NCI-H2029 (cell line): ENCODE measurements around the gene WNT3A.
"Not testable (repeated sequence)": the region's sequence is repeated elsewhere in the genome, so short reads cannot be mapped to it uniquely, and the experiment has no call there.

ENCODE experiments used
- DNase-seq: peaks from one replicate; lab custom pipeline; 2025; lab: John Stamatoyannopoulos, UW

Gene WNT3A

DNA sequence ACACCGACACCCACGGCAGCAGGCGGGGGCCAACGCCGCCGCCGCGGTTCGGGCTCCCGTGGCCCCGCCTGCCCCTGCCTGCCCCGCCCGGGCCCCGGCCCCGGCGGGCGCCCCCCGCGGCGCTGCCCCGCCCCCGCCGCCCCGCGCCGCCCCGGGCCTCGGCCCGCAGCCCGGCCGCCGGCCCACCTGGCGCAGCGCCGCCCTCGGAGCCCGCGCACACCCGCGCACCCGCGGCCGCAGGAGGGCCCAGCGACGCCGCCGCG lies at the start of gene WNT3A:
TSS of gene WNT3A (plus strand) at position 213 of the 263 bp plus-strand sequence. CDS start 131 bp downstream, outside the sequence.
- no peak for DNase-seq

DNA sequence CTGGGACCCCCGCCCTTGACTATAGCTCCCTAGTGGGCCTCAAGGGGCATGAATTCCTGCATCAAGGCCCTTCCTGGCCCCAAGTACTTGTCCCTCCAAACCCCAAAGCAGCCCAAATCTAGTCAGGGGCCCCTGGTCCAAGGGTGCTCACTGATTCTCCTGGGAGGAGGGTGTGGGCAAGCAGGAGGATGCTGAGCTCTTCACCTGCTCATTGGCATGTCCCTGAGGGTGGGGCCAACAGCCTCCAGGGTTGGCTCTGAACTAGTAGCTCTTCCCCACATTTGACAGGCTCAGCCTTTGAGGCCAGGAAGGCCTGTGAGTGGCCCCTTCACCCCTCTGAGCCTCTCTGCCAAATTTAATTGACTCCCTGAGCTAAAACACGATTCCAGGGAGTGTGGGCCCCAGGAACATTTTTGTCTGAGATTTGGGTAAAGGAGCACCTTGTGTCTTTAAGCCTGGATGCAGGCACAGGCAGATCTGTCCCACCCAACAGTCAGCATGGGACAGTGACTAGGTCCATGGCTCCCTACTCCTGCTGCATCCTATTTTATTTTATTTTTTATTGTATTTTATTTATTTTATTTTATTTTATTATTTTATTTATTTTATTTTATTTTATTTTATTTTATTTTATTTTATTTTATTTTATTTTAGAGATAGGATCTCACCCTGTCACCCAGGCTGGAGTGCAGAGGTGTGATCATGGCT lies 48.0 kb upstream of the WNT3A start:
- no peak for DNase-seq

- DNase-seq = no peak
Measured at GRCh38 chr1:227959325-227959860, 47.4 kb upstream of the WNT3A start.

GRCh38 chr1:227961651-227962466 lies 44.9 kb upstream of the WNT3A start:
- DNase-seq = no peak

DNA sequence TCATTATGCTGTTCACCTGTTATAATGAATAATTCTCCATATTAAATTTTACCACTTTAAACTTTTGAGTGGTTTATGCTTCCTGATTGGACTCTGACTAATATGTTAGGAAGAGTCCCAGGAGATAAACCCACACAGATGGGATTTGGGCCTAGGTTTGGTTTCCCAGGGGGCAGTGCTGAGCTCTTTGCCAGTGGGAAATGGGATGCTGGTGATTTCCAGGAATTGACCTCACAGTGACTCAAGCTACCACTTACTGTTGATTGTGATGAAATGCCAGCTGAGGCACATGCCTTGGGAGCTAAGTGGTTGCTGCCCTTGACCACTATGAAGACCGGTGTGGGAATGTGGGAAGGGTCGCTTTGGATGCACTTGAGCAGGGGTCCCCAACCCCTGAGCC lies 40.1 kb upstream of the WNT3A start:
- not testable (repeated sequence) for DNase-seq

DNA sequence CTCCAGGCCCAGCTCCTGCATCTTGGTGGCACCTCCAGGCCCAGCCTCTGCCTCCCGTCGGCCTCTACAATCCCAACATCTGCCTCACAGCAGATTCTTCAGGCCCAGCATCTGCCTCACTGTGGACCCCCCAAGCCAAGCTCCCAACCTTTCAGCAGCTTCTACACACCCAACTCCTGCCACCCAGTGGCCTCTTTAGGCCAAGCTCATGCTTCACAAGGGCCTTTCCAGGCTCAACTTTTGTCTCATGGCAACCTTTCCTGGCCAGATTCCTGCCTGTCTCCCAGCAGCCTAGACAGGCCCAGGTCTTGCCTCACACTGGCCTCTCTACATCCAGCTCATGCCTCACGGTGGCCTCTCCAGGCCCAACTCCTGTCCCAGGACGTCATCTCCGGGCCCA lies 39.0 kb upstream of the WNT3A start:
- not testable (repeated sequence) for DNase-seq

- not testable (repeated sequence) for DNase-seq
Measured at GRCh38 chr1:227970076-227970995, 36.5 kb upstream of the WNT3A start.

DNA sequence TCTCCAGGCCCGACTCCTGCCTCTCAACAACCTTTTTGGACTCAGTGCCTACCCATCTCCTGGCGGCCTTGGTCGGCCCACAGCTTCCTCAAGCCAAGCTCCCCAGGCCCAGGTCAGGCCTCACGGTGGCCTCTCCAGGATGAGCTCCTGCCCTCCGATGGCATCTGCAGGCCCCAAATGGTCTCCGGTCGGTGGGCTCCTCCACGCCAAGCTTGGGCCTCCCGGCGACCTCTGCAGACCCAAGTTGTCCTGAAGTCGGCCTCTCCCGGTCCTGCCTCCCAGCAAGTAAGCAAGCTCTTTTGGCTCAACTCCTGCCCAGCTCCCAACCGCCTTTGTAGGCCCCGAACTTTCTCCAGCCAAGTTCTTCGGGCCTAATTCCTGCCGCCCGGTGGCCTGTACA lies 35.6 kb upstream of the WNT3A start:
- not testable (repeated sequence) for DNase-seq

GRCh38 chr1:227971643-227972282 lies 35.0 kb upstream of the WNT3A start:
- DNase-seq = not testable (repeated sequence)

- DNase-seq = not testable (repeated sequence)
Measured at GRCh38 chr1:227972283-227972679, 34.5 kb upstream of the WNT3A start.

GRCh38 chr1:227972843-227973374 lies 33.9 kb upstream of the WNT3A start:
- not testable (repeated sequence) for DNase-seq

DNA sequence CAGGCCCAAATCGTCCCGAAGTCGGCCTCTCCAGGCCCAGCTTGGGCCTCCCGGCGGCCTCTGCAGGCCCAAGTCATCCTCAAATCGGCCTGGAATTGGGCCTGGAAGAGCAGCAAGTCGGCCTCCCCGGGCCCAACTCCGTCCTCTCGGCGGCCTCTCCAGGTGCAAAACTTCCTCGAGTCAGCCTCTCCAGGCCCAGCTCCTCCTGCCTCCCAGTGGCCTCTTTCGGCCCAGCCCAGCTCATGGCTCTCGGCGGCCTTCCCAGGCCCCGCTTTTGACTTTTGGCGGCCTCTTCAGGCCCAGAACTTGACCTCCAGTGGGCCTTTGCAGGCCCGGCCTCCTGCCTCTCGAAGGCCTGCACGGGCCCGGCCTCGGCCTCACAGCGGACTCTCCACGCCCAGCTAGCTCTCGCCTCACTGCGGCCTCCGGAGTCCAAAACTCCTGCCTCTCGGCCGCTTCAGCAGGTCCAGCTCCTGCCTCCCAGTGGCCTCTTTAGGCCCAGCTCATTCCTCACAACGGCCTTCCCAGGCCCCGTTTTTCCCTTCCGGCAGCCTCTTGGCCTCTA lies 33.0 kb upstream of the WNT3A start:
- not testable (repeated sequence) for DNase-seq

GRCh38 chr1:227975583-227976283 lies 31.1 kb upstream of the WNT3A start:
- not testable (repeated sequence) for DNase-seq

DNA sequence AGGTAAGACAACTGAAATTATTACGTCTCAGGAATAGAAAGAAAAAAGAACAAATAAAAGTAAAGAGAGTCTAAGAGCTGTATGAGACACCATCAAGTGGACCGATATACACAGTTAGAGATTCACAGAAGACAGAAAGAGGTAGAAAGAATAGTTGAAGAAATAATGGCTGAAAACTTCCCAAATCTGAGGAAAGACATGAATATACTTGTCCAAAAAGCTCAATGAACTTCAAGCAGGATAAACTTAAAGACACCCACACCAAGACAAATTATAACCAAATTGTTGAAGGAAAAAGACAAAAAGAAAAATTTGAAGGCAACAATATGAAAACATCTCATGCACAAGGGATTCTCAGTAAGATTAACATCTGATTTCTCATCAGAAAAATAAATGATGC lies 19.6 kb upstream of the WNT3A start:
- no peak for DNase-seq

DNA sequence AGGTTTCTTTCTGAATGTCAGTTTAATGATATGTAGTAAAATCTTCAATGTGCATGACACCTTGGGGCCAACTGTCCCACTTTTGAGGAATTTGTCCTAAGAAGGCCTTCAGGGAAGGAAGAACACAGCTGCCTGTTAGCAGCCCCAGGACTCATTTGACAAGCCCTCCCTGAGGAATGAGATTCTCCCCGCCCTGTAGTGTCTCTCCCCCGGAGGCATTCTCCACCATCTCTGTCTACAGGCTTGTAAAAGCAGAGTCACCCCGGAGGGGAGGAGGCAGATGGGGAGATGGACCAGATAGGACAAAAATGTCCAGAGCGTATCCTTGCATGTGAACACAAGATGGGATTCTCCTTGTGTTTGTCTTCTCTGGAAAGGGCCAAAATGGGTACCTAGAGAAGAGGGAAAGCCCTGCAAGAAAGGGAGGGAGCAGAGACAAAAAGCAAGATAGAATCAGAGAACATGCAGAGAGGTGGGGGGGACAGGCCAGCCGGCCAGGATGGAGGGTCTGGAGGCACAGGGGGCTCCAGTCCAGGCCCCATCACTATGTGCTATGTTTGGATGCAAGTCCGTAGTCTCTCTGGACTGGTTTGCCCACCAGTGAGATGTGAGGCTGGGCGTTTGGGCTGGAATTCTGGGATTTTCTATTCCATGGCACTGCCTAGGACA lies 12.0 kb upstream of the WNT3A start:
- no peak for DNase-seq

GRCh38 chr1:227996187-227996950 lies 10.4 kb upstream of the WNT3A start:
- no peak for DNase-seq

GRCh38 chr1:227998374-227999055 lies 8.3 kb upstream of the WNT3A start:
- no peak for DNase-seq
